Right cardiac atrium (tissue), 5 donors: Measurements from ENCODE around the gene EEFSEC. TPM values are rescaled to one million over a fixed set of nuclear protein-coding genes. Genes with fewer than 3 reads are reported as not detected.

Source experiments
- ATAC-seq, 2 donors: fragments of 200-7000 bp; cut with Tn5 transposase; one replicate each; pipeline versions ENCODE4 v1.8.0 to v1.9.1; 2020; ENCODE audit warnings: moderate library complexity in 2 of 2, mild to moderate bottlenecking in 1 of 2
- DNase-seq, 3 donors: peaks; one replicate each; pipeline ENCODE4 v3.0.0-alpha.2; 2020
- H3K27ac ChIP-seq: one replicate; pipeline ENCODE4 v1.5.1; 2013; ENCODE audit warnings: mild to moderate bottlenecking, low read length, control low read depth, moderate library complexity
- H3K27me3 ChIP-seq: one replicate; pipeline ENCODE4 v1.6.1; 2013; ENCODE audit not compliant: control insufficient read depth, insufficient read depth
- H3K4me1 ChIP-seq: one replicate; pipeline ENCODE4 v1.6.1; 2013; ENCODE audit warnings: low read length; ENCODE audit not compliant: control insufficient read depth, insufficient read depth
- H3K4me3 ChIP-seq: one replicate; pipeline ENCODE4 v1.5.1; 2013; ENCODE audit warnings: low read length, control low read depth
- H3K9me3 ChIP-seq: one replicate; pipeline ENCODE4 v1.6.1; 2013; ENCODE audit warnings: low read length; ENCODE audit not compliant: control insufficient read depth
- WGBS: extraction: QIAGEN DNeasy Blood & Tissue Kit; methylation state at CpG from one replicate; pipeline ENCODE4 v1.1.7; 2013; 5-methylcytosine and 5-hydroxymethylcytosine counted together
- intact Hi-C, 4 donors: fragments of 100-400 bp; cut with DNase I; formaldehyde crosslinking; loops; one replicate each; pipeline versions ENCODE4 v1.11.0 to v1.14.0; 2022 to 2023
- polyA plus RNA-seq: library from polyadenylated mRNA; stranded (reverse); fragments of 200-250 nt; gene quantifications from one replicate; pipeline ENCODE4 v1.2.3, GENCODE V29; 2013
- total RNA-seq, 4 donors: library from RNA; stranded (reverse); fragmentation: NEBNext Ultra II Directional; extraction: Animal tissue kit (Norgen Biotek cat#: 25700); gene quantifications; one replicate each; pipeline ENCODE4 v1.2.1, GENCODE V29; 2021
- donor health status: healthy with polysubstance abuse.
- donor health status: DM: no; HTN: yes; CAD: no.
- donor health status: DM: no; HTN: no; CAD: no.
- donor health status: DM: no; HTN: yes; CAD: no; lungs with severe emphysema.
- donor health status: DM: yes; HTN: yes; CAD: no.

EEFSEC gene
- total and polyA plus RNA-seq, 5 donors, result 14.7 to 17.6 (median 15.6) TPM

DNA sequence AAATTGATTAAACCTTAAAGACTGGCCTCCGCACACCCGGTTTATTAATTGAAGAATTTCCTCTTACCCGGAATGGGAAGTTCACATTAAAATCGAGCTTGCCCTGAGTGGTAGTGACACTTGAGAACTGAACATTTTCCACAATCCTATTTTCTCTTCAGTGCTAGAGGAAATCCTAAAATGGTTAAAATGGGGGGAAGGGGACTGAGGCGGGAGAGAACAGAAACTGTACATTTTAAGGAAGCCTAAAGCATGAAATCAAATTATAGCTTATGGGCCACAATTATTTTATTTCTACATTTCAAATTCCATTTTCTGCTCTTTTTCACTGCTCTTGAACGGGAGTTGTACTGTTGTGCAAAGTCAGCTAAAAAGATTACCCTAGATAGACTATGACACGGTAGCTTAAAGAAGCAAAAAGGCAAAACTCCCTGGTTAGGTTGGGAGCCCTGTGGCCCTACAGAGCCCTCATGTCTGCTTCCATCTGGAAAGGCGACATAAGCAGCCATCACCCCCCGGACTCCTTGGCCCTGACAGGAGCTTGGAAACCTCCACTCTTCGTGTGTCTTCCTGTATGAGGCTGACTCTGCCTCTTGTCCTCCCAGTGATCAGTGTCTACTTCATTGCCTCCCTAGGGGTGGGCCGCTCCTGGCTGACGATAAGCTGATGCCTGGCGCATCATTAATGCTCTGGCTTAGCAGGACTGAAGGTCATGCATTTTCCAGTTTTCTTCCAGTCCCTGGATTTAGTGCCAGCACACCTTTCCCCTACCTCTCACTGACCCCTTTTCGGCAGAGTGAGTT is 79.3 kb downstream of the EEFSEC start:
- Histone ChIP-seq H3K9me3 (no peaks in the 10 kb centered on the region), H3K4me3 (no peak overlapping the region), H3K27ac (no peak overlapping the region), H3K27me3 (no peaks in the 10 kb centered on the region), H3K4me1 (peaks cover 7% of the 10 kb centered on the region)
- intact Hi-C loops, result no loop called here
- WGBS, result 50% methylated on average over 14 of the region's 14 CpGs
- no peak for ATAC-seq
- DNase-seq, result no peak

- ATAC-seq (no peak), DNase-seq (no peak)
- no peaks in the 10 kb centered on the region for H3K27me3 ChIP-seq
- WGBS, result 67% methylated on average over 11 of the region's 11 CpGs
- H3K9me3 ChIP-seq, result no peaks in the 10 kb centered on the region
- H3K27ac ChIP-seq, result no peak overlapping the region
- no peak overlapping the region for H3K4me3 ChIP-seq
- H3K4me1 ChIP-seq, result peaks cover 8% of the 10 kb centered on the region
- intact Hi-C loops, result no loop called here
Observed at GRCh38 chr3:128235207-128235926, 82.1 kb downstream of the EEFSEC start.

- Histone ChIP-seq H3K27me3 (no peaks in the 10 kb centered on the region), H3K27ac (no peak overlapping the region), H3K4me1 (peaks cover 8% of the 10 kb centered on the region), H3K4me3 (no peak overlapping the region), H3K9me3 (no peaks in the 10 kb centered on the region)
- no peak for DNase-seq
- intact Hi-C loops, result no loop called here
- 73% methylated on average over 8 of the region's 8 CpGs for WGBS
- no peak for ATAC-seq
Observed at GRCh38 chr3:128236657-128237056, 83.4 kb downstream of the EEFSEC start.

DNA sequence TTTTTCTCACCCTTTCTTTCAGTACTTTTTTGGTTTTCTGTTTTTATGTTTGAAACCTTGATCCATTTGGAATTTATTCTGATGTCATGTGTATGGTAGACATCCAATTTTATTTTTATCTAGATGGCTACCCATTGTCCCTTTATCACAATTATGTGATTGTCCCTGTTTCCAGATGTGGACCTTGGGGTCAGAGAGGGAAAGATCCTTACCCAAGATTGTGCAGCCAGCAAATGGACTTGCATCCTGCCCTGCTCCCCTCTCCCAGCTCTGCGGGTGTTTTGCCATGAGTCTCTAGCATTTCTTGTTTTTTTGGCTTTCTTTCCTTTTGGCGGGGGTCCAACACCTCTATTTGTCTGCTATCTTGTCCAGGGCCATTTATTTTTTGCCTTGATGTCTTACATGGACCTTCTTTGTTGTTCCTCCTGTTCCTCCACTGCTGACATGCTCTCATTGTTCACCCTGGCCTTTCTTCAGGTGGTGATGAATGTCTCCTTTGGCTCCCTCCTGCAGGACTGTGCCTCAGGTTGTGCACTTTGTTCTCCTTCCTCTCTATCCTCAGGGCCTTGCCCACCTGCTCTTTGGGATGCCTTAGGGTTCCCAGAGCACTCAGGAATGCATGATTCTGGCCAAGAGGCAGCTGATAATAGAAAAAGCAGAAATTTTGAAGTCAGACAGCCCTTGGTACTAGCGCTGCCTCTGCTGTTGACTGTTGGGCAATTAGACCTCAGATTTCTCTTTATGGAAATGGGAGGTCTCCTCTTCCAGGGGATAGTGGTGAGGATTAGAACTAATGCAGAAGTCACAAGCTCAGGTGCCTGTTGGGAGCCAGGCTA is 84.3 kb downstream of the EEFSEC start:
- Histone ChIP-seq H3K27me3 (no peaks in the 10 kb centered on the region), H3K4me3 (no peak overlapping the region), H3K9me3 (no peaks in the 10 kb centered on the region), H3K4me1 (peaks cover 8% of the 10 kb centered on the region), H3K27ac (no peak overlapping the region)
- WGBS, result 64% methylated on average over 3 of the region's 3 CpGs
- intact Hi-C loops, result no loop called here
- ATAC-seq (no peak), DNase-seq (no peak)

DNA sequence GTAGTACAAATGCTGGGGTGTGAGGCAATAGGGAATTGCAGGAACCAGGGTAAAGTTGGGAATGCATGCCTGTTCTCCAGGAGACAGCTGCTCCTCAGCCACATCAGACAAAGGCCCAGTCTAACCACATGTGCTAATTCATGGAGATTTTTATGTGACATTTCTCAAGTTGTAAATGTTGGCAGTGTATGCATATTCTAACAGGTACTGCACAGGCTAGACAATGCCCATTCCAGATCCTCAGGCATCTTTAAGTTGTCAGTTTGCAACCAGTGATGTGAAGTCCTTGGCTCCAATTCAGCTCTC is 84.9 kb downstream of the EEFSEC start:
- Histone ChIP-seq H3K4me3 (no peak overlapping the region), H3K27ac (no peak overlapping the region), H3K4me1 (peaks cover 7% of the 10 kb centered on the region), H3K27me3 (no peaks in the 10 kb centered on the region), H3K9me3 (no peaks in the 10 kb centered on the region)
- intact Hi-C loops, result no loop called here
- DNase-seq (no peak), ATAC-seq (no peak)

GRCh38 chr3:128239304-128239703 is 86.0 kb downstream of the EEFSEC start:
- WGBS, result over 99% methylated on average over 3 of the region's 3 CpGs
- intact Hi-C loops, result no loop called here
- H3K4me1 ChIP-seq, result peaks cover 7% of the 10 kb centered on the region
- H3K4me3 ChIP-seq, result no peak overlapping the region
- DNase-seq, result no peak
- no peaks in the 10 kb centered on the region for H3K9me3 ChIP-seq
- no peak overlapping the region for H3K27ac ChIP-seq
- ATAC-seq, result no peak
- no peaks in the 10 kb centered on the region for H3K27me3 ChIP-seq

- intact Hi-C loops, result no loop called here
- WGBS, result 94% methylated on average over 1 of the region's 1 CpG
- Histone ChIP-seq H3K4me1 (peaks cover 7% of the 10 kb centered on the region), H3K9me3 (no peaks in the 10 kb centered on the region), H3K4me3 (no peak overlapping the region), H3K27me3 (no peaks in the 10 kb centered on the region), H3K27ac (no peak overlapping the region)
- DNase-seq, result no peak
- ATAC-seq, result no peak
Observed at GRCh38 chr3:128240232-128240631, 87.0 kb downstream of the EEFSEC start.

- Histone ChIP-seq H3K9me3 (no peaks in the 10 kb centered on the region), H3K27ac (no peak overlapping the region), H3K27me3 (no peaks in the 10 kb centered on the region), H3K4me1 (peaks cover 7% of the 10 kb centered on the region), H3K4me3 (no peak overlapping the region)
- 96% methylated on average over 5 of the region's 5 CpGs for WGBS
- DNase-seq (no peak), ATAC-seq (no peak)
- intact Hi-C loops, result no loop called here
Observed at GRCh38 chr3:128241741-128242140, 88.5 kb downstream of the EEFSEC start.

- Histone ChIP-seq H3K4me3 (no peak overlapping the region), H3K27me3 (no peaks in the 10 kb centered on the region), H3K4me1 (peaks cover 2% of the 10 kb centered on the region), H3K27ac (no peak overlapping the region), H3K9me3 (no peaks in the 10 kb centered on the region)
- DNase-seq (peak in 1 of 3 donors; percentile 35), ATAC-seq (peak in 1 of 2 donors; percentile 42)
- intact Hi-C loops, result no loop called here
- 75% methylated on average over 13 of the region's 13 CpGs for WGBS
Observed at GRCh38 chr3:128242818-128243601, 89.7 kb downstream of the EEFSEC start.

DNA sequence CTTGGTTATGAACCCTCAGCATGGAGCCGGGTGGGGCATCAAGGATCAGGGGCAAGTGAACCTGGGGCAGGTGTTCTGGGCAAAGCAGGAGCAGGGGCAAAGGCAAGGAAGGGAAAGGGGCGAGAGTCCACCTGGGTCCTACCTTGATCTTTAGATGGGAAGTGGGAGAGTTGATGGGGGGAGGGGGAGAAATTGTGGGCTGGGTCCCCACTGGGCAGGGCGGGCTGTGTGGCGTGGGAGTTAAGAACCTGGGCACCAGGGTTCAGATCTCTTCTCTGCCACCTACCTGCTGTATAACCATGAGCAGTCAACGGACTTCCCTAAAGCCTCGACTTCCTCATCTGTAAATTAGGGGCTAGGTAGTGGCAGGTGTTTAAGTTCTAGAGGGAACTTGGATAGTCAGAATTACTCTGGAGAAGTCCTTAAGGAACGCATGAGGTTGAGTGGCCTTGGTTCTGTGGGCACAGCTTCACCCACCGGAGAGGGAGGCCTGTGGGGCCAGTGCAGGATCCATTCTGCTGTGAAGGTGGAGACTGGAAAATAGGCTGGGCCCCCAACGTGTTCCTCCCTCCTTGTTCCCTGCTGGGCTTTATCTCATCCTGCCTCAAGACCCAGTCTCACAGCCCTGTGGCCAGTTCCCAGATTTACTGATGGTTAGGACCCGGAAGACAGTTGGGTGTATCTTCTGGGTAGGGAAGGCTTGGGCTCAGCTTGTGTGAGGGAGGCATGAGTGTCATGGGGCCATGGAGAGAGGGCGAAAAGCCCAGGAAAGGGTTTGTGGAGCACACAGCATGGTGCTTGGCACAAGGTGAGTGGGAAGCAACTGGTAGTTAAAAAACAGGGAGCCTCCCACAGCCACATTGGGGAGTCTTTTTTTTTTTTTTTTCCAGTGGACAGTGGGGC is 90.6 kb downstream of the EEFSEC start:
- WGBS, result 76% methylated on average over 11 of the region's 11 CpGs
- intact Hi-C loops, result no loop called here
- H3K9me3 ChIP-seq, result no peaks in the 10 kb centered on the region
- ATAC-seq, result no peak
- H3K4me3 ChIP-seq, result no peak overlapping the region
- no peaks in the 10 kb centered on the region for H3K27me3 ChIP-seq
- DNase-seq, result no peak
- H3K4me1 ChIP-seq, result peaks cover under 1% of the 10 kb centered on the region
- H3K27ac ChIP-seq, result no peak overlapping the region
